Thyroid gland (tissue), 4 donors: ENCODE data around the gene SLC25A29. TPM values are rescaled to one million over a fixed set of nuclear protein-coding genes. Genes with fewer than 3 reads are reported as not detected.

Experiments used
- DNase-seq, 2 donors: peaks; one replicate each; pipeline ENCODE4 v3.0.0-alpha.2; 2019
- H3K27ac ChIP-seq, 3 donors: fragments of 200-600 bp; sonication (generic); 1 replicate in 2 of 3; 2 replicates in 1 of 3; pipeline ENCODE4 v1.5.1; 2016 to 2019; ENCODE audit warnings: mild to moderate bottlenecking in 1 of 3, moderate library complexity in 1 of 3
- H3K27me3 ChIP-seq: fragments of 200-600 bp; sonication (generic); one replicate; pipeline ENCODE4 v1.5.1; 2019
- H3K36me3 ChIP-seq, 2 donors: fragments of 200-600 bp; sonication (generic); one replicate each; pipeline ENCODE4 v1.5.1; 2016 to 2019
- H3K4me1 ChIP-seq, 2 donors: fragments of 200-600 bp; sonication (generic); one replicate each; pipeline ENCODE4 v1.5.1; 2017 to 2019
- H3K4me3 ChIP-seq, 3 donors: fragments of 200-600 bp; sonication (generic); replicated peaks in 1 of 3; 1 replicate in 2 of 3; 2 replicates in 1 of 3; pipeline ENCODE4 v1.5.1; 2016; ENCODE audit warnings: mild to moderate bottlenecking in 1 of 3
- H3K9me3 ChIP-seq: fragments of 200-600 bp; sonication (generic); one replicate; pipeline ENCODE4 v1.5.1; 2017
- CTCF ChIP-seq, 6 experiments: fragments of 200-600 bp in 3 of 6; fragments of 450-650 bp in 3 of 6; sonication (generic) in 3 of 6; IDR thresholded peaks; one replicate each; pipeline ENCODE4 v1.5.1; 2016 to 2019; ENCODE audit warnings: antibody characterized with exemption in 6 of 6, mild to moderate bottlenecking in 2 of 6, inconsistent platforms in 1 of 6, moderate library complexity in 1 of 6
- POLR2A ChIP-seq, 2 donors: fragments of 450-650 bp; IDR thresholded peaks; one replicate each; pipeline ENCODE4 v1.6.1; 2017; ENCODE audit warnings: antibody characterized with exemption in 2 of 2, mild to moderate bottlenecking in 2 of 2, moderate library complexity in 1 of 2
- WGBS, 2 donors: methylation state at CpG; one replicate each; pipeline ENCODE4 v1.1.5; 2017; 5-methylcytosine and 5-hydroxymethylcytosine counted together
- intact Hi-C: fragments of 100-400 bp; cut with DNase I; formaldehyde crosslinking; loops from one replicate; pipeline ENCODE4 v1.15.1; 2023
- total RNA-seq, 4 donors: library from RNA; depleted of rRNA; stranded (reverse); fragments of >200 nt; gene quantifications; one replicate each; pipeline ENCODE4 v1.2.3, GENCODE V29; 2016

The SLC25A29 gene
- total RNA-seq, 4 donors from 2014 or later, result 354 to 606 (median 433) TPM

- no peak for DNase-seq
- H3K27ac ChIP-seq, result no peak overlapping the region
- H3K27me3 ChIP-seq, result no peaks in the 10 kb centered on the region
- H3K4me1 ChIP-seq, result peaks cover 0 to 7% of the 10 kb centered on the region in 2 donors
- TF ChIP-seq POLR2A (IDR thresholded peaks at IDR 0.05) (no peak), CTCF (IDR thresholded peaks at IDR 0.05) (no peak)
- 85 to 100% methylated on average over 1 to 8 of the region's 13 CpGs for WGBS, 2 donors
- H3K36me3 ChIP-seq, result no peaks in the 10 kb centered on the region
- intact Hi-C loops, result no loop called here
- no peaks in the 10 kb centered on the region for H3K9me3 ChIP-seq
- no peak overlapping the region for H3K4me3 ChIP-seq
Observed at GRCh38 chr14:100330388-100330931, 24.2 kb upstream of the SLC25A29 start.

GRCh38 chr14:100330007-100330344, 23.7 kb upstream of the SLC25A29 start:
- H3K4me1 ChIP-seq, result peaks cover 0 to 7% of the 10 kb centered on the region in 2 donors
- intact Hi-C loops, result no loop called here
- no peak for TF ChIP-seq POLR2A (IDR thresholded peaks at IDR 0.05)
- no peak for TF ChIP-seq CTCF (IDR thresholded peaks at IDR 0.05)
- H3K27me3 ChIP-seq, result no peaks in the 10 kb centered on the region
- H3K9me3 ChIP-seq, result no peaks in the 10 kb centered on the region
- WGBS, 2 donors, result 60 to 81% methylated on average over 2 to 10 of the region's 11 CpGs
- no peak overlapping the region for H3K4me3 ChIP-seq
- no peak for DNase-seq
- H3K36me3 ChIP-seq, result no peaks in the 10 kb centered on the region
- no peak overlapping the region for H3K27ac ChIP-seq

- no peak for TF ChIP-seq CTCF (IDR thresholded peaks at IDR 0.05)
- no peak for TF ChIP-seq POLR2A (IDR thresholded peaks at IDR 0.05)
- WGBS, 2 donors, result 91 to 95% methylated on average over 7 to 11 of the region's 36 CpGs
- H3K4me1 ChIP-seq, result peaks cover 0 to 7% of the 10 kb centered on the region in 2 donors
- H3K9me3 ChIP-seq, result no peaks in the 10 kb centered on the region
- DNase-seq, result no peak
- intact Hi-C loops, result no loop called here
- no peaks in the 10 kb centered on the region for H3K27me3 ChIP-seq
- H3K4me3 ChIP-seq, result no peak overlapping the region
- no peak overlapping the region for H3K27ac ChIP-seq
- no peaks in the 10 kb centered on the region for H3K36me3 ChIP-seq
Observed at GRCh38 chr14:100329233-100330006, 23.2 kb upstream of the SLC25A29 start.

GRCh38 chr14:100328495-100329163, 22.4 kb upstream of the SLC25A29 start:
- DNase-seq, result no peak
- TF ChIP-seq POLR2A (IDR thresholded peaks at IDR 0.05) (no peak), CTCF (IDR thresholded peaks at IDR 0.05) (no peak)
- intact Hi-C loops, result no loop called here
- no peak overlapping the region for H3K4me3 ChIP-seq
- H3K9me3 ChIP-seq, result no peaks in the 10 kb centered on the region
- no peaks in the 10 kb centered on the region for H3K36me3 ChIP-seq
- H3K4me1 ChIP-seq, result peaks cover 0 to under 1% of the 10 kb centered on the region in 2 donors
- 85 to 87% methylated on average over 9 to 19 of the region's 32 CpGs for WGBS, 2 donors
- no peak overlapping the region for H3K27ac ChIP-seq
- H3K27me3 ChIP-seq, result no peaks in the 10 kb centered on the region

GRCh38 chr14:100327128-100327527, 20.9 kb upstream of the SLC25A29 start:
- TF ChIP-seq CTCF (IDR thresholded peaks at IDR 0.05) (no peak), POLR2A (IDR thresholded peaks at IDR 0.05) (no peak)
- Histone ChIP-seq H3K9me3 (no peaks in the 10 kb centered on the region), H3K36me3 (no peaks in the 10 kb centered on the region), H3K27ac (no peak overlapping the region), H3K27me3 (no peaks in the 10 kb centered on the region), H3K4me3 (no peak overlapping the region), H3K4me1 (no peaks in the 10 kb centered on the region)
- no peak for DNase-seq
- WGBS, 2 donors, result 94 to 97% methylated on average over 12 to 24 of the region's 24 CpGs
- intact Hi-C loops, result no loop called here
